Retinal pigment epithelial cell (primary cell): ENCODE measurements around the gene GNS.
A peak's percentile ranks its signal among the peaks of the same experiment; 100 is the strongest.

ENCODE experiments used
- DNase-seq: peaks from one replicate; pipeline ENCODE4 v3.0.0-alpha.2; 2010; ENCODE audit warnings: low read depth
- H3K4me3 ChIP-seq: 2 replicates; pipeline ENCODE4 v1.5.1; 2011; ENCODE audit warnings: mild to moderate bottlenecking, low read length, control low read depth, moderate library complexity
- CTCF ChIP-seq: conservative IDR thresholded peaks from 2 replicates; pipeline ENCODE4 v1.5.1; 2011; ENCODE audit warnings: low read depth, low read length, control low read depth, inconsistent platforms

Gene GNS

GRCh38 chr12:64800640-64801039, 41.4 kb upstream of the GNS start:
- no peak overlapping the region for H3K4me3 ChIP-seq
- DNase-seq = no peak
- no peak for TF ChIP-seq CTCF

- TF ChIP-seq CTCF = no peak
Observed at GRCh38 chr12:64798165-64798564, 39.0 kb upstream of the GNS start.

DNA sequence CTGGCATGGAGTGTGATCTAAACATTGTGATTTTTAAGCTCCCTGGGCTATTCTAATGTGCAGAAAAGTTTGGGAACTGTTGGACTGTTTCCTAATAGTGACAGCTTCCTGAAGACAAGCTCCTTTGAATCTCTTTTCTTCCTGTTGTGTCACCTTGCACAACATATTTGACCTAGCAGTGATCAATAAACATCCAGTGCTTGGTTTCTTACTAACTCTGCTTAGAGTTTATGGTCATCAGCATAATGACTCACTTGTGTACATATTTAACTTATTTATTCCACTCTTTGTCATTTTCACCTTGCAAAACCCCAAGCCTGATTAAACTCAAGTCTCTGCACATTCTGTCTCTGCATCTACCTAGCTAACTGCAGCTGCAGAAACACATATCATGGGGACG, 38.0 kb upstream of the GNS start:
- no peak overlapping the region for H3K4me3 ChIP-seq
- no peak for TF ChIP-seq CTCF
- no peak for DNase-seq

More at GRCh38 chr12:64798165-64798564, 39.0 kb upstream of the GNS start:
- H3K4me3 ChIP-seq = no peak overlapping the region
- DNase-seq = no peak

- DNase-seq = peak; percentile 71
- TF ChIP-seq CTCF = peak; percentile 83
- H3K4me3 ChIP-seq = no peak overlapping the region
Observed at GRCh38 chr12:64796205-64796845, 37.1 kb upstream of the GNS start.

DNA sequence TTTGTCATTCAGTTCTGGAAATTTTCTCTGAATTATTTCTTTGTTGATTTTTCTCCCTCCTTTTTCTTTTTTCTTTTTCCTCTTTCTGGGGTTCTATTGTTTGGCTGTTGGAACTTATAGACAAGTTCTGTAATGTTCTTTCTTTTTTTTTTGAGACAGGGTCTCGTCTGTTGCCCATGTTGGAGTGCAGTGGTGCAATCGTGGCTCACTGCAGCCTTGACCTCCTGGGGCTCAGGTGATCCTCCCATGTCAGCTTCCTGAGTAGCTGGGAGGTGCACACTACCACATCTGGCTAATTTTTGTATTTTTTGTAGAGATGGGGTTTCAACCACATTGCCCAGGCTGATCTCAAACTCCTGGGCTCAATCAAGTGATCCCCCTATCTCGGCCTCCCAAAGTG, 35.1 kb upstream of the GNS start:
- TF ChIP-seq CTCF = no peak
- H3K4me3 ChIP-seq = no peak overlapping the region
- DNase-seq = no peak

DNA sequence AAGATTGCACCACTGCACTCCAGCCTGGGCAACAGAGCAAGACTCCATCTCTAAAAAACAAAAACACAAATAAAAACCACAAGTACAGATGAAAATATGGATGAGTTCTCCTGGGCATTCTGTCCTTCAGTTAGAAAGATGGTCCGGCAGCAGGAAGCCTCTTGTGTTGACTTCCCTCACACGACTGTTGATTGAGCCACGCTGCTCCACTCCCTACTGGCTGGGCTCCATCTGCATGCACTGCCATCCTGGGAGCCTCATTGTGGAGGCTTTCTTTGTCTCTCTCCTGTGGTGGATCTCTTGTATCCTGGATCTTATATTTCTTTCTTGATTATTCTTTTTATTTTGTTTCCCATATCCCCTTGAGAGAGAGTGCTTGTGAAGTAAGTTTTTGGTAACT, 34.4 kb upstream of the GNS start:
- no peak overlapping the region for H3K4me3 ChIP-seq
- DNase-seq = no peak
- TF ChIP-seq CTCF = no peak

DNA sequence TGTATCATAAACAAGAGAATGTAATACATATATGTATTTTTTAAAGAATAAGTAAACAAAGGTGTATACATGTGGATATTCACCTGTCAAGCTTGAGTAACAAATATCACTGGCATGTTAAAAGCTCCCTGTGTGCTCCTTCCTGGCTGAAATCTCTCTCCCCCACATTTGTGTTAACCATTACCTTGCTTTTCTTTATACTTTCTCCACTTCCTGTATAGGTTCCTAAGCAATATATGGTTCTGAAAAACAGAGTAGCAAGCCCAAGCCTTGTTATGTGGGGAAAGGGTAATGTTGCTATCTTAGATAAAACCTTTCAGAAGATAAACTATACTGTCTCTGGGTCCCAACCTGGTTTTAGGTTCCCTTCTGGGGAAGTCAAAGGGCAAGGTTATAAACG, 32.9 kb upstream of the GNS start:
- no peak for DNase-seq
- H3K4me3 ChIP-seq = no peak overlapping the region
- no peak for TF ChIP-seq CTCF
